H9 (cell line): ENCODE results near the gene ZNF628. TPM values are rescaled to one million over a fixed set of nuclear protein-coding genes. Genes with fewer than 3 reads are reported as not detected.
A peak's percentile ranks its signal among the peaks of the same experiment; 100 is the strongest.

Experiments
- DNase-seq: peaks from one replicate; pipeline ENCODE4 v3.0.0-alpha.2; 2017
- H2AFZ ChIP-seq: one replicate; pipeline ENCODE4 v1.6.1; 2013; ENCODE audit warnings: mild to moderate bottlenecking, low read length, control low read depth, moderate library complexity
- H2AK5ac ChIP-seq: 2 replicates; pipeline ENCODE4 v1.6.1; 2013; ENCODE audit warnings: low read length, control low read depth, mixed read lengths; ENCODE audit not compliant: insufficient read length
- H2BK120ac ChIP-seq: one replicate; pipeline ENCODE4 v1.6.1; 2013; ENCODE audit warnings: low read depth, mild to moderate bottlenecking, low read length, control low read depth, inconsistent platforms; ENCODE audit not compliant: poor library complexity, severe bottlenecking
- H2BK12ac ChIP-seq: 2 replicates; pipeline ENCODE4 v1.6.1; 2013; ENCODE audit warnings: low read length, control low read depth, mixed read lengths, low read depth; ENCODE audit not compliant: insufficient read length
- H2BK15ac ChIP-seq: 2 replicates; pipeline ENCODE4 v1.6.1; 2013; ENCODE audit warnings: low read depth, low read length, control low read depth
- H2BK20ac ChIP-seq: one replicate; pipeline ENCODE4 v1.6.1; 2013; ENCODE audit warnings: low read depth, mild to moderate bottlenecking, low read length, control low read depth, inconsistent platforms; ENCODE audit not compliant: poor library complexity, severe bottlenecking
- H2BK5ac ChIP-seq: 2 replicates; pipeline ENCODE4 v1.6.1; 2013; ENCODE audit warnings: low read length, control low read depth, mixed read lengths; ENCODE audit not compliant: insufficient read length
- H3K14ac ChIP-seq: 2 replicates; pipeline ENCODE4 v1.6.1; 2013; ENCODE audit warnings: low read length, control low read depth; ENCODE audit not compliant: insufficient read depth
- H3K18ac ChIP-seq: 2 replicates; pipeline ENCODE4 v1.6.1; 2013; ENCODE audit warnings: low read depth, mild to moderate bottlenecking, mixed read lengths, low read length, control low read depth; ENCODE audit not compliant: insufficient read length
- H3K23ac ChIP-seq: 2 replicates; pipeline ENCODE4 v1.6.1; 2013; ENCODE audit warnings: low read length, control low read depth, mixed read lengths, low read depth; ENCODE audit not compliant: insufficient read length
- H3K23me2 ChIP-seq: 2 replicates; pipeline ENCODE4 v1.6.1; 2013; ENCODE audit warnings: low read depth, mild to moderate bottlenecking, mixed read lengths, low read length, control low read depth; ENCODE audit not compliant: insufficient read length, poor library complexity, severe bottlenecking
- H3K27ac ChIP-seq: 2 replicates; pipeline ENCODE4 v1.5.1; 2013; ENCODE audit warnings: low read length, control low read depth, mixed read lengths, low read depth; ENCODE audit not compliant: insufficient read length
- H3K27me3 ChIP-seq: 2 replicates; pipeline ENCODE4 v1.6.1; 2013; ENCODE audit warnings: low read length, control low read depth, inconsistent platforms; ENCODE audit not compliant: insufficient read depth
- H3K4ac ChIP-seq: 2 replicates; pipeline ENCODE4 v1.6.1; 2013; ENCODE audit warnings: low read depth, mild to moderate bottlenecking, control low read depth, inconsistent platforms, low read length, moderate library complexity
- H3K4me1 ChIP-seq: 2 replicates; pipeline ENCODE4 v1.6.1; 2013; ENCODE audit warnings: low read length, control low read depth, inconsistent platforms; ENCODE audit not compliant: insufficient read depth
- H3K4me2 ChIP-seq: 2 replicates; pipeline ENCODE4 v1.6.1; 2013; ENCODE audit warnings: low read length, control low read depth, mixed read lengths; ENCODE audit not compliant: insufficient read length, insufficient read depth
- H3K56ac ChIP-seq: 2 replicates; pipeline ENCODE4 v1.6.1; 2013; ENCODE audit warnings: low read depth, mild to moderate bottlenecking, mixed read lengths, low read length, control low read depth; ENCODE audit not compliant: insufficient read length
- H3K79me1 ChIP-seq: 2 replicates; pipeline ENCODE4 v1.6.1; 2013; ENCODE audit warnings: low read depth, mild to moderate bottlenecking, moderate library complexity, low read length, control low read depth, inconsistent platforms; ENCODE audit not compliant: insufficient read depth, poor library complexity, severe bottlenecking
- H3K79me2 ChIP-seq: 2 replicates; pipeline ENCODE4 v1.6.1; 2013; ENCODE audit warnings: low read length, control low read depth, inconsistent platforms; ENCODE audit not compliant: insufficient read depth
- H3K9ac ChIP-seq: 2 replicates; pipeline ENCODE4 v1.6.1; 2013; ENCODE audit warnings: low read length, control low read depth, mixed read lengths; ENCODE audit not compliant: insufficient read length; ENCODE audit errors: extremely low read depth
- H3K9me3 ChIP-seq: one replicate; pipeline ENCODE4 v1.6.1; 2013; ENCODE audit warnings: low read depth, low read length, inconsistent platforms; ENCODE audit not compliant: control insufficient read depth
- H3T11ph ChIP-seq: one replicate; pipeline ENCODE4 v1.6.1; 2013; ENCODE audit warnings: mild to moderate bottlenecking, low read length, control low read depth, inconsistent platforms
- H4K20me1 ChIP-seq: one replicate; pipeline ENCODE4 v1.6.1; 2013; ENCODE audit not compliant: control insufficient read depth, insufficient read length, insufficient read depth
- H4K5ac ChIP-seq: 2 replicates; pipeline ENCODE4 v1.6.1; 2013; ENCODE audit warnings: low read depth, mild to moderate bottlenecking, mixed read lengths, low read length, control low read depth; ENCODE audit not compliant: insufficient read length
- H4K8ac ChIP-seq: replicated peaks from 2 replicates; pipeline ENCODE4 v1.6.1; 2013; ENCODE audit warnings: low read length, control low read depth, mixed read lengths, low read depth; ENCODE audit not compliant: insufficient read length
- H4K91ac ChIP-seq: 2 replicates; pipeline ENCODE4 v1.6.1; 2013; ENCODE audit warnings: low read depth, mild to moderate bottlenecking, moderate library complexity, mixed read lengths, low read length, control low read depth; ENCODE audit not compliant: insufficient read length
- H3K27ac Mint-ChIP-seq, 3 experiments: 2 replicates in 2 of 3; 3 replicates in 1 of 3; pipeline ENCODE4 v1.8.0; 2020 to 2021; ENCODE audit warnings: mixed read lengths in 3 of 3, mild to moderate bottlenecking in 1 of 3, moderate library complexity in 1 of 3
- H3K27me3 Mint-ChIP-seq: 2 replicates; pipeline ENCODE4 v1.8.0; 2021; ENCODE audit warnings: low read depth, mild to moderate bottlenecking, moderate library complexity, mixed read lengths
- H3K36me3 Mint-ChIP-seq, 3 experiments: 2 replicates in 2 of 3; 3 replicates in 1 of 3; pipeline ENCODE4 v1.8.0; 2020 to 2021; ENCODE audit warnings: low read depth in 3 of 3, mixed read lengths in 3 of 3; ENCODE audit not compliant: insufficient read depth in 1 of 3
- H3K4me1 Mint-ChIP-seq, 2 experiments: 2 replicates each; pipeline ENCODE4 v1.8.0; 2020; ENCODE audit warnings: mixed read lengths in 2 of 2
- H3K4me3 Mint-ChIP-seq, 2 experiments: 2 replicates in 1 of 2; 3 replicates in 1 of 2; pipeline ENCODE4 v1.8.0; 2020 to 2021; ENCODE audit warnings: mild to moderate bottlenecking in 2 of 2, mixed read lengths in 2 of 2, moderate library complexity in 1 of 2
- H3K9me3 Mint-ChIP-seq, 2 experiments: 2 replicates in 1 of 2; 3 replicates in 1 of 2; pipeline ENCODE4 v1.8.0; 2020; ENCODE audit warnings: mild to moderate bottlenecking in 2 of 2, mixed read lengths in 2 of 2, moderate library complexity in 1 of 2
- CTCF ChIP-seq: fragments of 200-600 bp; sonication (generic); conservative IDR thresholded peaks from 3 replicates; pipeline ENCODE4 v1.8.0; 2021; ENCODE audit warnings: antibody characterized with exemption, mild to moderate bottlenecking
- WGBS: extraction: QIAGEN DNeasy Blood & Tissue Kit; methylation state at CpG from one replicate; pipeline ENCODE4 v1.1.7; 2013; ENCODE audit warnings: missing lambda C conversion rate, low lambda C conversion rate, mixed read lengths; ENCODE audit not compliant: insufficient read length; ENCODE audit errors: extremely low coverage; 5-methylcytosine and 5-hydroxymethylcytosine counted together
- total RNA-seq: library from RNA; stranded (reverse); gene quantifications from 2 replicates; pipeline ENCODE4 v1.2.1, GENCODE V29; 2021

The ZNF628 gene
- total RNA-seq, 1 experiment from 2014 or later, result 16.6 TPM

GRCh38 chr19:55451163-55451964 lies 25.1 kb upstream of the ZNF628 start:
- no peak for DNase-seq
- Histone ChIP-seq H3K4ac (no peak overlapping the region), H3K9ac (no peak overlapping the region), H2BK5ac (no peak overlapping the region), H2BK20ac (no peak overlapping the region), H3K56ac (no peak overlapping the region), H4K20me1 (no peaks in the 10 kb centered on the region), H3K27me3 (peaks cover 39% of the 10 kb centered on the region; the same call in 1 of the 2 replicates), H4K8ac (no peak overlapping the region), H3K14ac (no peak overlapping the region), H2BK15ac (no peak overlapping the region), H2BK120ac (no peak overlapping the region), H2BK12ac (no peak overlapping the region), H3T11ph (no peak overlapping the region), H3K23me2 (peaks cover 4% of the 10 kb centered on the region), H3K4me1 (no peaks in the 10 kb centered on the region), H2AFZ (no peak overlapping the region), H3K4me2 (peak overlapping the region; percentile 86), H3K79me2 (no peaks in the 10 kb centered on the region), H3K9me3 (no peaks in the 10 kb centered on the region), H4K91ac (no peak overlapping the region), H3K27ac (no peak overlapping the region), H3K18ac (no peak overlapping the region), H4K5ac (no peak overlapping the region), H2AK5ac (no peak overlapping the region), H3K79me1 (no peaks in the 10 kb centered on the region), H3K23ac (no peak overlapping the region)
- no CpG with 5 or more reads among the region's 80 CpGs for WGBS
- peaks cover 27% of the 10 kb centered on the region for H3K27me3 Mint-ChIP-seq
- no peak overlapping the region for H3K27ac Mint-ChIP-seq
- H3K4me3 Mint-ChIP-seq, result peak overlapping the region; percentile 60 to 87
- H3K4me1 Mint-ChIP-seq, result peaks cover 3 to 13% of the 10 kb centered on the region in 2 experiments; a peak in 3 of 4 replicates
- H3K9me3 Mint-ChIP-seq, result no peaks in the 10 kb centered on the region; a peak in 1 of 5 replicates
- H3K36me3 Mint-ChIP-seq, result peaks cover 11 to 13% (median 12%) of the 10 kb centered on the region in 3 experiments; a peak in 5 of 7 replicates
- TF ChIP-seq CTCF, result no peak
